GM12878 (cell line): ENCODE data around the gene NCAM2. TPM values are rescaled to one million over a fixed set of nuclear protein-coding genes. Genes with fewer than 3 reads are reported as not detected.

Experiments
- CEBPZ ChIP-seq: fragments of 150-350 bp; IDR thresholded peaks from 2 replicates; pipeline ENCODE4 v1.6.1; 2016; ENCODE audit warnings: low read depth, low read length
- ELK1 ChIP-seq: IDR thresholded peaks from 2 replicates; pipeline ENCODE4 v1.6.1; 2012; ENCODE audit warnings: low read depth, low read length, improper control_type of control experiment
- FOXM1 ChIP-seq: IDR thresholded peaks from 2 replicates; pipeline ENCODE4 v1.6.1; 2012; ENCODE audit warnings: low read depth, mild to moderate bottlenecking, inconsistent platforms, low read length, moderate library complexity
- HDAC2 ChIP-seq: fragments of 200-600 bp; sonication (generic); IDR thresholded peaks from 2 replicates; pipeline ENCODE4 v1.6.1; 2017
- HDAC6 ChIP-seq: fragments of 200-600 bp; sonication (generic); IDR thresholded peaks from one replicate; pipeline ENCODE4 v1.8.0; 2017; ENCODE audit warnings: antibody characterized with exemption; ENCODE audit not compliant: unreplicated experiment
- NFXL1 ChIP-seq: fragments of 450-650 bp; IDR thresholded peaks from 2 replicates; pipeline ENCODE4 v1.6.1; 2017; ENCODE audit warnings: antibody characterized with exemption, mild to moderate bottlenecking, borderline replicate concordance
- REST ChIP-seq: IDR thresholded peaks from 2 replicates; pipeline ENCODE4 v1.6.1; 2012; ENCODE audit warnings: mild to moderate bottlenecking, low read depth, low read length
- ZBTB40 ChIP-seq: fragments of 450-650 bp; IDR thresholded peaks from 2 replicates; pipeline ENCODE4 v1.6.1; 2016; ENCODE audit warnings: mild to moderate bottlenecking, moderate library complexity, borderline replicate concordance
- polyA plus RNA-seq, 11 experiments: library from polyadenylated mRNA; depleted of rRNA in 4 of 11; unstranded in 6 of 11; stranded (reverse) in 5 of 11; fragments of >200 nt; fragmentation: Nextera tagmentation in 4 of 11; fragmentation: Illumina TruSeq in 1 of 11; extraction: Ambion mirVana in 4 of 11; extraction: Trizol in 1 of 11; gene quantifications; 1 replicate in 1 of 11; 2 replicates in 10 of 11; pipeline versions ENCODE4 v1.2.1 to v1.2.3, GENCODE V29; 2011 to 2016; ENCODE audit warnings: inconsistent platforms in 2 of 11, missing spikeins in 2 of 11, low read depth in 1 of 11
- total RNA-seq, 4 experiments: library from RNA; depleted of rRNA in 3 of 4; stranded (reverse); fragments of >200 nt in 3 of 4; fragmentation: Illumina TruSeq in 1 of 4; extraction: Trizol in 1 of 4; gene quantifications; 2 replicates each; pipeline versions ENCODE4 v1.2.1 to v1.2.3, GENCODE V29; 2013 to 2021

NCAM2 gene
- total and polyA plus RNA-seq, 10 of the 15 experiments (the other 5 are each of a cell fraction or from before 2014, with no cell fraction given): 0.23 to 0.27 TPM; not detected in 8

- TF ChIP-seq ZBTB40 (no peak), NFXL1 (no peak), HDAC2 (no peak), ELK1 (no peak), HDAC6 (no peak), FOXM1 (no peak), REST (no peak), CEBPZ (no peak)
- TF ChIP-seq, all 136 proteins: peak for 0
Measured at GRCh38 chr21:21283810-21284209, 285.6 kb downstream of the NCAM2 start (continued).
